ENCODE results near the gene CPAMD8.

DNA sequence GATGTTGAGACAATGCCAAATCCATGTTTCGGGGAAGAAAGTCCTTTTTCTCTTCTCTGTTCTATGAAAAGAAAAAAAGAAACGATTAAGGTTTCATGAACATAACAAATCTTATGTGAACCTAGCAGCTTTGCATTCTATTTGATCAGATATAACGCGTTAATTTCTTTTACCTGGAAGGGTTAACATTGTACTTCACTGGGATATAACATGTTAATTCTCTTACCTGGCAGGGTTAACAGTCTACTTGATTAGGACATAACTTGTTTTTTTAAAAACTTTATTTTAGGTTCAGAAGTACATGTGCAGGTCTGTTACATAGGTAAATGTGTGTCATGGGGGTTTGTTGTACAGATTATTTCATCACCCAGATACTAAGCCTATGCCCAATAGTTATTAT lies 68.8 kb downstream of the CPAMD8 start:
- TF ChIP-seq, protein P1, sequence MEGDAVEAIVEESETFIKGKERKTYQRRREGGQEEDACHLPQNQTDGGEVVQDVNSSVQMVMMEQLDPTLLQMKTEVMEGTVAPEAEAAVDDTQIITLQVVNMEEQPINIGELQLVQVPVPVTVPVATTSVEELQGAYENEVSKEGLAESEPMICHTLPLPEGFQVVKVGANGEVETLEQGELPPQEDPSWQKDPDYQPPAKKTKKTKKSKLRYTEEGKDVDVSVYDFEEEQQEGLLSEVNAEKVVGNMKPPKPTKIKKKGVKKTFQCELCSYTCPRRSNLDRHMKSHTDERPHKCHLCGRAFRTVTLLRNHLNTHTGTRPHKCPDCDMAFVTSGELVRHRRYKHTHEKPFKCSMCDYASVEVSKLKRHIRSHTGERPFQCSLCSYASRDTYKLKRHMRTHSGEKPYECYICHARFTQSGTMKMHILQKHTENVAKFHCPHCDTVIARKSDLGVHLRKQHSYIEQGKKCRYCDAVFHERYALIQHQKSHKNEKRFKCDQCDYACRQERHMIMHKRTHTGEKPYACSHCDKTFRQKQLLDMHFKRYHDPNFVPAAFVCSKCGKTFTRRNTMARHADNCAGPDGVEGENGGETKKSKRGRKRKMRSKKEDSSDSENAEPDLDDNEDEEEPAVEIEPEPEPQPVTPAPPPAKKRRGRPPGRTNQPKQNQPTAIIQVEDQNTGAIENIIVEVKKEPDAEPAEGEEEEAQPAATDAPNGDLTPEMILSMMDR (conservative IDR thresholded peaks at IDR 0.05 in 1 of 2, IDR thresholded peaks at IDR 0.05 in 1 of 2; ENCODE audit: low read depth in 1 of 2, low read length in 2 of 2) = no peak
- TF ChIP-seq EZH2 (IDR thresholded peaks at IDR 0.05; ENCODE audit: low read length, missing control alignments) = no peak

Data from fibroblast of lung (primary cell).